Effector CD4-positive, alpha-beta T cell (primary cell): ENCODE data around the gene ANLN.

Source experiments
- DNase-seq: peaks from one replicate; pipeline ENCODE4 v3.0.0-alpha.2; 2020
- total RNA-seq: gene quantifications from one replicate; lab custom pipeline; 2026; lab: John Stamatoyannopoulos, UW

Gene ANLN, protein sequence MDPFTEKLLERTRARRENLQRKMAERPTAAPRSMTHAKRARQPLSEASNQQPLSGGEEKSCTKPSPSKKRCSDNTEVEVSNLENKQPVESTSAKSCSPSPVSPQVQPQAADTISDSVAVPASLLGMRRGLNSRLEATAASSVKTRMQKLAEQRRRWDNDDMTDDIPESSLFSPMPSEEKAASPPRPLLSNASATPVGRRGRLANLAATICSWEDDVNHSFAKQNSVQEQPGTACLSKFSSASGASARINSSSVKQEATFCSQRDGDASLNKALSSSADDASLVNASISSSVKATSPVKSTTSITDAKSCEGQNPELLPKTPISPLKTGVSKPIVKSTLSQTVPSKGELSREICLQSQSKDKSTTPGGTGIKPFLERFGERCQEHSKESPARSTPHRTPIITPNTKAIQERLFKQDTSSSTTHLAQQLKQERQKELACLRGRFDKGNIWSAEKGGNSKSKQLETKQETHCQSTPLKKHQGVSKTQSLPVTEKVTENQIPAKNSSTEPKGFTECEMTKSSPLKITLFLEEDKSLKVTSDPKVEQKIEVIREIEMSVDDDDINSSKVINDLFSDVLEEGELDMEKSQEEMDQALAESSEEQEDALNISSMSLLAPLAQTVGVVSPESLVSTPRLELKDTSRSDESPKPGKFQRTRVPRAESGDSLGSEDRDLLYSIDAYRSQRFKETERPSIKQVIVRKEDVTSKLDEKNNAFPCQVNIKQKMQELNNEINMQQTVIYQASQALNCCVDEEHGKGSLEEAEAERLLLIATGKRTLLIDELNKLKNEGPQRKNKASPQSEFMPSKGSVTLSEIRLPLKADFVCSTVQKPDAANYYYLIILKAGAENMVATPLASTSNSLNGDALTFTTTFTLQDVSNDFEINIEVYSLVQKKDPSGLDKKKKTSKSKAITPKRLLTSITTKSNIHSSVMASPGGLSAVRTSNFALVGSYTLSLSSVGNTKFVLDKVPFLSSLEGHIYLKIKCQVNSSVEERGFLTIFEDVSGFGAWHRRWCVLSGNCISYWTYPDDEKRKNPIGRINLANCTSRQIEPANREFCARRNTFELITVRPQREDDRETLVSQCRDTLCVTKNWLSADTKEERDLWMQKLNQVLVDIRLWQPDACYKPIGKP
- 0.56 reads per million for total RNA-seq

DNA sequence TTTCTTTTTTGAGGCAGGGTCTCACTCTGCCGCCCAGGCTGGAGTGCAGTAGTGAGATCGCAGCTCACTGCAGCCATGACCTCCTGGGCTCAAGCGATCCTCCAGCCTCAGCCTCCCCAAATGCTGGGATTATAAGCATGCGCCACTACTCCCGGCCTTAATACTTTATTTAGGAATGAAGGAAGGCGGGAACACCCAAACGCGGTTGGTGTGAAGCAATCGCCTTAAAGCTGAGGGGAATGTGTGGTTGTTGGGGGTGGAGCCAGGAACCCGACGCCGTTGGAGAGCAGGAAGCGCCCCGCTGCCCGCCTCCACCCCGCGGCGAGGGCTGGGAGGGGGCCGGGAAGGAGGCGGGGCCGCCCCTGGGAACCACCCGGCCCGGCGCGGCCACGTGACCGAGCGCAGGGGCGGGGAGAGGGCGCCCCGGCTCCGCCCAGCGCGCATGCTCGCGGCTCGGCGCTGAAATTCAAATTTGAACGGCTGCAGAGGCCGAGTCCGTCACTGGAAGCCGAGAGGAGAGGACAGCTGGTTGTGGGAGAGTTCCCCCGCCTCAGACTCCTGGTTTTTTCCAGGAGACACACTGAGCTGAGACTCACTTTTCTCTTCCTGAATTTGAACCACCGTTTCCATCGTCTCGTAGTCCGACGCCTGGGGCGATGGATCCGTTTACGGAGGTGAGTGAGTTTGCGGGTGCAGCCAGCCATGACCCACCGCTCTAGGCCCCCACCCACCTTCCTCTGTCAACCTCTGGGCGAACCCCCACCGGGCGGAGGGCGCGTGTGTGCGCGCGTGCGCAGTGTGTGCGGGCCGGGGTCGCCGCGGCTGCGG lies at the start of gene ANLN:
TSS of gene ANLN (plus strand) at position 492 of the 828 bp plus-strand sequence. CDS start at position 657, 165 bp downstream.
- peak; percentile 77 for DNase-seq

DNA sequence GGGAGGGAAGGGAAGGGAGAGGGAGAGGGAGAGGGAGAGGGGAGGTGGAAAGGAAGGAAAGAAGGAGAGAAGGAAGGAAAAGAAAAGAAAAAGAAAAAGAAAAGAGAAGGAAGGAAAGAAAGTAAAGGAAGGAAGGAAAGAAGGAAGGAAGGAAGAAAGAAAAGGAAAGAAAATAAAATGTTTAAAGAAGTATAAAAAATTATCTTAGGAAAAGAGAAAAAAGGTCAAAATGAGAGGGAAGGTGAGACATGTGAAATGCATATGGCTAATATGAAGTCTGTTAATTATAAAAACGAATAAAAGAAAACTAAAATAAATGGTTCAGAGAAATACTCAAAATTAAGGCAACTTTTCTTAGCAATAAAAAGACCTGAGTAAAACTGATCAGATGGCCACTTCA lies 46.1 kb upstream of the ANLN start:
- no peak for DNase-seq

DNA sequence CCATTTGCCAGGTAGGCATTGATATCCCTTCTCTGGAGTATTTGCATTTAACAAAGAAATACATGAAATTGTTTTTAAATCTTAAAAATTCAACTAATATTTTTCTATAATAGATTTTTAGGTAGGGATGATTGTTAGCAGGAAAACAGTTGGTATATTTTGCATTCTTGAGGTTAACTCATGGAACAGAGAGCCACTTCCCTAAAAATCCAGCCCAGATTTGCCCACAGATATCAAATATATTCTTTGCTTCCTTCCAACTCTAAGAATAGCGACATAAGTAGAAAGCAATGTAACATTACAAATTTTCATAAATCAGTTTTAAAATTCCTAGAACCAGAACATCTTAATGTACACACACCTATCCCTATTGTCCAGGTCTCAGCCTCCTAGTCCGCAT lies 45.0 kb upstream of the ANLN start:
- no peak for DNase-seq

DNA sequence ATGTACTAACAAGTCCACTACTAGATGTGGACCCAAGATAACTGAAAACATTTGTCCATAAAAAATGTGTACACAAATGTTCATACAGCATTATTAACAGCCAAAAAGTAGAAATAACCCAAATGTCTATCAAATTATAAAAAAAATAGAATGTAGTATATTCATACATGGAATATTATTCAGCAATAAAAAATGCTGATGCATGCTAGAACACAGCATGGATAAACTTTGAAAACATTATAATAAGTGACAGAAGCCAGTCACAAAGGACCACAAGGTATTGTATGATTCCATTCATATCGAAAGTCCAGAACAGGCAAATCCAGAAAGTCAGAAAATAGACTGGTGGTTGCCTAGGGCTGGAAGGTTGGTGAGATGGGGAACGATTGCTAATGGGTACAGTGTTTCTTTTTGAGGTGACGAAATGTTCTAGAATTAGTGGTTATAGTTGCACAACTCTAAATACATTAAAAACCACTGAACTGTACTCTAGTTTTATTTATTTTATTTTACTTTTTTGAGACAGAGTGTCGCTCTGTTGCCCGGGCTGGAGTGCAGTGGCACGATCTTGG lies 43.3 kb upstream of the ANLN start:
- no peak for DNase-seq

DNA sequence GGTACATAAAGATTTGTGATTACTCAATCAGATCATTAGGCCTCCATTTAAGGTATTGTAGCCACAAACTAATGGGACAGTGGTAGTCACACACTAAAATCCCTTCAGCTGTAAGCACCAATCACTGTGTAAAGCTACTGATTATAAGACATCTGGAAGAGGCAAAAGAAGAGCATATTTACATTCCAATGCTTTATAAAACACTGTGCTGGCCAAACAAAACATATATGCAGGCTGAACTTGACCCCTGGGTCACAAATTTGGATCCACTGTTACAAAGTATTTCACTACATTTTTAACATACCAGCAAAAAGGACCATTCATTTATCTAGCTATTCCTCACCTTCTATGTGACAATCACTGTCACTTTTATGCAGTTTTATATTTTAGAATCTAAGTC lies 41.4 kb upstream of the ANLN start:
- DNase-seq, result no peak

DNA sequence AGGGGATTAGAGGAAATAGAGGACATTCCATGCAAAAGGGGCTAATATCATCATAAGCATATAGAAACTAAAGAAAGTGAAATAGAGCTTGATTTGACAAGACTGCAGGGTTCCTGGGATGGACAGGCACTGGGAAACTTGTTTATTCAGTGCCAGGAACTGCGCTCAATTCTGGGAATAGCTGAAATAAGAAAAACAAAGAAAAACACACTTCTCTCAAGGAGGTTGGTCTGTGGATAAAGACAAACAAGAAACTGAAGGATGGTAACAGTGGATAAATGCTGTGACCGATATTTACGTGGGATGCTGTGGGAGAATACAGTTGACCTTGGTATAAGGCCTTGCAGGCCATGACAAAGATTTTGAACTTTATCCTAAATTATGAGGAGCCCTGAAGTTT lies 40.9 kb upstream of the ANLN start:
- DNase-seq, result no peak

DNA sequence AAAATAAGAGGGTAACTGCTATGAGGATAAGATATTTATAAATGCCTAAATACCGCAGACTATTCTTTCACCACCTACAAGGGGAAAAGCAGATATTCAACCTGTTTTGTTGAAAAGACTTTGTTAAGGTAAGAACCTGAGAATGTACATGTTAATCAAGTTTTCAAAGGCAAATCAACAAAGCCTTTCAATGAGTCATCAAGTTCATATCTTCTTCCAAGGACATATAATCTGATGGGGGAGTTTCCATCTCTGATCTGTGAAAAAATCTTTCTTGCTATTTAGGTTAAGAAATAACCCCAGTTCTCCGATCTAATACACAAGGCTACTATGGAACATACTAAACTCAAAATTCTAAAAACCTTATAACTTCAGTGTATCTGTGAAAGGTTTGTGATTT lies 40.0 kb upstream of the ANLN start:
- no peak for DNase-seq

DNA sequence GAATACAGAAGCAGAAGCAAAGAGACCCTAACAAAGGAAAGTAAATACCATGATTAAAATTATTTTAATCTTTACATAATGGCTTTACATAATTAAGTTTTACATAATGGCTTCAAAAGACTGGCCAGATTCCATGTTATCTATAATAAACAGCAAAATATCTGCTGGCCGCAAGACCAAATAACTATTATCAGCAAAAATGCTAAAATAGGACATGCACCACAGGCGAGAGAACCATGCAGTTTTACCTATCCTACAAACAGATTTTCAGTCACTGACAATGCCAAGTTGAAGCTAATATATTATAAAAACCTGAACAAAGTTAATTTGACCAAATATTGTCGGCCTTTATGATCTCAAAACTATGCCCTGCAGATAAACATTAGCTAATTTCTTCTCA lies 34.2 kb upstream of the ANLN start:
- no peak for DNase-seq

DNA sequence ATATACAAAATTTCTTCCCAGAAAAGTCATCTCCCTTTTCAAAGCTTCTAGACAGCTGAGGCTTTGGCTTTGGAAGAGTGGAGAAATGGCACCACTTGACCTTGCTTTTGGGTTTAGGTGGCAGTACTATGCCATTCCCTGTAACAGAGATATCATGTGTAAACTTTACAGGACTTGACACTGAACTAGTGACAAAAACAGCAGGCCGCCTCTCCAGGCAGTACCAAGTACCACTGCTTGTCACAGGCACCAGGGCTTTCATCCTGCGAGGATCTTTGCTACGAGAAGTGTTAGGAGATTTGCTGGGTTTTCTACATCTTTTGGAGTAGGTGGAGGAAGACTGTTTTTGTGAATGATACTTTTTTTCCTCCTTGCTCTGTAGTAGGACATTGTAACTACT lies 32.6 kb upstream of the ANLN start:
- DNase-seq, result no peak

DNA sequence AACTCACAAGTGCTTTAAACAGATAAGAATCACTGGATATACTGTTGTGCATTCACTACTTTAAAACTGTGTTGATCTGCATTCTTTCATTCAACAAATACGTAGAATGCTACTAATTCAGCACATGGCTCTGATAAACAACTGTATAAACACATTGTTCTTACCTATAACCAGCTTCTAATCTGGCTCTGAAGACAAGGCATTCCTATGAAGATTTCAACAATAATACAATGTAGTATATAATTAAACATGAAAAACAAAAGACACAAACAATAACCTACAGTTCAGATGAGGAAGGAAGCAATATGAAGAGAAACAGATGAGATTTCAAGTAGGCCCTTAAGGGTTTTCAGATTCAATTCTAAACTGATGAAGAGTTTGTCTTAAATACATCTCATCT lies 31.1 kb upstream of the ANLN start:
- DNase-seq, result no peak

DNA sequence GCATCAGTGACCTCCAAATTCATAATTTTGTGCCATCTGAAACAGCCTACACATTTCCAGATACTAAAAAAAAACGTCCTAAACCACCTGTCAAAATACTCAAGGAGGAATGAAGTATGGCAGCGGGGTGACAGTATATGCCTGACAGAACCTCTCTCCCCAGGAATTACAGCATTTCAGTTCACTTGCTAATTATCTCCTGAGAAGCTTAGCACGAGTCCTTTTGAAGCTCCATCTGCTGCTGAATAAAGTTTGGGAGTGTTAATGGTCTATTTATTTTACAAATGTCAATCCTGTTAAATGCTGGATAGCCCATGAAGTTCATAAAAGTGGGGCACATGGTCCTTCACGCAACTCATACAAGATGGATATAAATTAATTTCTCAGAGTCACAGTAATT lies 29.4 kb upstream of the ANLN start:
- DNase-seq, result no peak

DNA sequence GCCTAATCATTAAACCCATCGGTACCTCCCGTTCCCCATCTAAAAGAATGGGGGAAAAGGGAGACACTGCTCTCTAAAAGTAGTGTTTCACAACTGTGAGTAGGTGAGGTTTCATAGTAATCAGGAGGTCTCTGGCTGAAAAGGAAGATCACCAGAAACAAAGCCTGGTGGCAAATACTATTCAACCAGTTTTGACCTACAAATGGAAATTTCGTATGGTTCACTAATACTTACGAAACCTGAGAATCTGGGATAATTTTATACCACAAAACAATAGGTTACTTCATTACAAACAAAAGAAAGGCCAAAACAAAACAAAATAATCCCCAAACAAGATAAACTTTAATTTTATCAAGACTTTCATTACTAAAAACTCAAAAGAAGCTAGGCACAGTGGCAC lies 28.4 kb upstream of the ANLN start:
- no peak for DNase-seq

DNA sequence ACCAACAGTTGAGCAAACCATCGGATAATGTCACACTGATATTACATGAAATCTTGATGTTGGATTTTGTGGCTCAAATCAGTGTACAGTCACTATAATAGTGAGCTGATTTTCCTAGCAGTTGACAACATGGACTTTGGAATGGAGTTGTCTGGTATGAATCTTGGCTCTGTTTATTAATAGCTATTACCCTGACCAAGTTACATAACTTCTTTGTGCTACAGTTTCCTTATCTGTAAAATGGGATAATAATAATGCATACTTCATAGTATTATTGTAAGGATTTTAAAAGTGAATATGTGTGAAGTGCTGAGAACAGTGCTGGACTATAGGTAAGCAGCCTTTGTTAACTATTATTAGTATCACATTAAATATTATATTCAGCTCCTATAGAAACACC lies 26.1 kb upstream of the ANLN start:
- DNase-seq, result no peak

DNA sequence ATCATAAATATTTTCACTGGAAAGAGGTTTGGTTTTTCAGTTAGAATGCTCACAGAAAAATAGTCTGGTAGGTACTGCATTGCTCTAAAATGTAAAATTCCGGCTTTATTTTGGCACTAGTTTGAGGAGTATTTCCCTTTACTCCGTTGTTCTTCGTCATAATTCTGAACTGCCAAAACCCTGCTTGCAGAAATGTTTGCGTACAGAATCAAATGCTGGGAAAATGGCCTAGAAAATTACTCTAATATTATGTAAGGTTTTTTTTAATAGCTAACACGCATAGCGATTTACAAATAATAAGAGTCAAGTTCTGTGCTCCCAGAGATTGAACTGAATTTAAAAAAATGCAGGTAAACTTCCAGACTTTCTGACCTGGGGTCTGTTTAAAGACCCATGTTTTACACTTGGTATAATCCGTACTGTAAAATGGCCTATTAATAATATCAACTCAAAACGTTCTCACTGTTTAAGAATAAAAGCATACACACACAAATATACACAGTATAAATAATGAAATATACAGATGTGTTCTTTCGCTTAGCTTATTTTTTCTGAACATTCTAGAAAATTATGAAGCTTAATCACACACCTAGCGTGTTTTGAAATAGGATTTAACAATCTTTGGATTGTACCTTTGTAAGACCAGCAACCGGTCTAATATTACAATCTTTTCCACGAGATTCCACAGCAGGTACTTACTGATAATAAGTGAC lies 23.5 kb upstream of the ANLN start:
- no peak for DNase-seq

DNA sequence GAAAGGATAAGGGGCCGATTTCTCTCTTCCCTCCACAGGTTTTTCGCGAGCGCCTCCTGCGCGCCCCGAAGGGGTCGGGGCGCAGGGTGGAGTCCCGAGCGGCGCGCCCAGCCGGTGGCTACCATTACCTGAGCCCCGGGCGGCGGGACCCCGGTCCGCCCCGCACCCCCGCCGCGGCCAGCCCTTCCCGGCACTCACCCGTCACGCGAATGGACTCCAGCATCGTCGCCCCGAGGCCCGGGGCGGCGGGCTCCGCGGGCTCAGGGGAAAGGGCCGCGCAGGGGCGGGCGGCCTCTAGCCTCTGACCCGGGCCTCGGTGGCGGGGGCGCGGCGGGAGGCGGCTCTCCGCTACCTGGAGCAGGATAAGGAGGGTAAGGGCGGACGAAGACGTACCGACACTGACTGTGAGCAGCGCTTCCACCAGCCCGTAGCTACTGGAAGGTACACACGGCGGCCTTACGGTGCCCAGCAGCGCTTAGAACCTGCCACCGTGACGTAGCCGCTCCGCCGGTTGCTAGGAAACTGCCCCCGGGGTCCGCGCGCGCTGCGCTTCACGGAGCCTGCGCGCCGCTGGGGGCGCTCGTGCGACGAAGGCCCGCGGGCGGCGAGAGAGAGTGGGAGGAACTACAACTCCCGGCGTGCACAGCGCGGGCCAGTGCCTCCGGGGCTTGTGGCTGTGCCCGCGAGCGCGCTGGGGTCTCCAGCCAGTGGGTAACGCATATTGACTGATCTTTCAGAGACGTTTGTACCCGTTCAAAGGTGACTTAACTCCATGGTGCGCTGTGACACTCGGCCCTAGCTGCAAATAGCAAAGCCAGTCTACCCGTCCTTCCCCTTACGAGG lies 22.7 kb upstream of the ANLN start:
- peak; percentile 90 for DNase-seq

DNA sequence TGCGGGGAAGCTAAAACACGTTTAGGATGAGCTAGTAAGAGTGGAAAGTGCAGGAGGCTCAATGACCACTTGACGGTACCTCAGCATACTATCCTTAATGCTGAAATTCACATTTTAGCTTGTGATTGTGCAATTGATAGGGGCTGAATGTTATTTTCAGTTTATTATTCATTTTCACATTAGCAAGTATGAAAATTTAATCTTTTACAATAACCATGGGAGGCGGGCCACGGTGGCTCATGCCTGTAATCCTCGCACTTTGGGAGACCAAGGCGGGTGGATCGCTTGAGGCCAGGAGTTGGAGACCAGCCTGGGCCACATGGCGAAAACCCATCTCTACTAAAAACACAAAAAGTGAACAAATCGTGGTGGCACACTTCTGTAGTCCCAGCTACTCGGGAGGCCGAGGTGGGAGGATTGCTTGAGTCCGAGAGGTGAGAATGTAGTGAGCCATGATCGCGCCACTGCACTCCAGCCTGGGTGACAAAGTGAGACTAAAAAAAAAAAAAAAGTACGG lies 22.0 kb upstream of the ANLN start:
- DNase-seq, result no peak

DNA sequence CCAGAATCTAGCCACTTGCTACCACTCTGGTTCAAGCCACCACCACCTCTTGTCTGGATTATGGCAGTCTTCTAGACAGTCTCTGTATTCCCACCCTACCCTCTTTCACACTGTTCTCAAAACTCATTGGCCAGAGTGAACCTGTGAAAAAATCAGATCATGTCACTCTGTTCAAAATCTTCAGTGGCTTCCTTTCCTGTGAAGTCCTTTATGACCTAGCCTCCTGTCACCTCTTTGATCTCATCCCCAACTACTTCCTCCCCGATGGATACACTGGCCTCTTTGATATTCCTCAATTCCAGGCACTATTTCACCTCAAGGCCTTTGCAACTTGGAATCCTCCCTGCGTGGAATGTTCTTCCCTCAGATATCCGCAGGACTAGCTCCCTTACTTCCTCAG lies 21.2 kb upstream of the ANLN start:
- no peak for DNase-seq

DNA sequence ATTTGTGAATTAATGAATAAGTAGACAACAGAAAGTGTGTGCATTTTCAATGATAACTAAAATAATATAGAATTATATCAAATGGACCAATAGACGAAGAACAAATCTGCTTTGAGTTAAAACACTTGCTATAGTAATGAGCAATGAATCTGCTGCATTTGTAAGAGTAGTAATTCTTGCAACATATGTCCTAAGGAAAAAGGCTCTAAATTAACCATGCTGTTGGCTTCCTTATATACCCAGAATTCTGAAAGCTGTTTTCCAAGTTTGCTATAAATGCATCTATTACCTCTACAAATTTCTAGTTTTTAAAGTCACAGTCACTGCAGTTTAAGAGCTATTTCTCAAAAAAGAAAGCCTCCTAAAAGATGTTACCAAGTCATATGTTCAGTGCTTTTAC lies 20.5 kb upstream of the ANLN start:
- no peak for DNase-seq

DNA sequence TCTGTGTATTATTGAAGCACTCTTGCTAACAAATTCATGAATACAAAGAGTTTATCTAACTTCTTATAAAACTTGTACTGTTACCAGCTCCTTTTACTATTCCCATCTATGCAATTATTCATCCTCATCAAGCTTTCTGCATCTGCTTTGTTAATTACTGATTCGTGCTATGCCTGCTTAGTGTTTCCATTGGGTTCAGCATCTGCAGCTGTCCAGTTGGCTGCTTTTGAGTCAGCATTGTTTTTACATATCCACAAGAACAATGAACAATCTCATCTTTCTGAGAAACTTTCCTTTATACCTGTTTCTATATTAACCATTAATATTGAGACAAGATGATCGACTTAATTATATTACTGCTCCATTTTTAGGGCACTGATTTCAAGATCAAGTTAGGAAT lies 19.6 kb upstream of the ANLN start:
- no peak for DNase-seq

DNA sequence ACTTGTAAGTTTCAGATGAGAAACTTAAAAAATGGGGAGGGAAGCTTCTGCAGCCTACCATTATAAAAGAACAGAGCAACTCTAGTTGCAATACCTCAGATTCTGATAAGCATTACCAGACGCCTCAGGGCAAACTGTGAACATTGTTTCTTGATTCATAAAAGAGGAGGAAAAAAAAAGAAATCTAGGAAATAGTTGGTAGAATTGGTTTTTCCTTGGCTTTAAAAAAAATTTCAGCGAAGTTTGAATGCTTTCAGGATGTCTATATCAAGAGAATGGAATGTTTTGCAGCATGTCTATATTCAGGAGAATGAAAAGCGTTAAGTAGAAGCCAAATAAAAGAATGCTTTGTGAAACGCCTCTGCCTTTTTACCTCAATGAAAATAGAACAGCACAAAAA lies 17.5 kb upstream of the ANLN start:
- DNase-seq, result no peak
